ENCODE data around the gene EXO1.
"Not testable (repeated sequence)": the region's sequence is repeated elsewhere in the genome, so short reads cannot be mapped to it uniquely, and the experiment has no call there.

EXO1 gene

DNA sequence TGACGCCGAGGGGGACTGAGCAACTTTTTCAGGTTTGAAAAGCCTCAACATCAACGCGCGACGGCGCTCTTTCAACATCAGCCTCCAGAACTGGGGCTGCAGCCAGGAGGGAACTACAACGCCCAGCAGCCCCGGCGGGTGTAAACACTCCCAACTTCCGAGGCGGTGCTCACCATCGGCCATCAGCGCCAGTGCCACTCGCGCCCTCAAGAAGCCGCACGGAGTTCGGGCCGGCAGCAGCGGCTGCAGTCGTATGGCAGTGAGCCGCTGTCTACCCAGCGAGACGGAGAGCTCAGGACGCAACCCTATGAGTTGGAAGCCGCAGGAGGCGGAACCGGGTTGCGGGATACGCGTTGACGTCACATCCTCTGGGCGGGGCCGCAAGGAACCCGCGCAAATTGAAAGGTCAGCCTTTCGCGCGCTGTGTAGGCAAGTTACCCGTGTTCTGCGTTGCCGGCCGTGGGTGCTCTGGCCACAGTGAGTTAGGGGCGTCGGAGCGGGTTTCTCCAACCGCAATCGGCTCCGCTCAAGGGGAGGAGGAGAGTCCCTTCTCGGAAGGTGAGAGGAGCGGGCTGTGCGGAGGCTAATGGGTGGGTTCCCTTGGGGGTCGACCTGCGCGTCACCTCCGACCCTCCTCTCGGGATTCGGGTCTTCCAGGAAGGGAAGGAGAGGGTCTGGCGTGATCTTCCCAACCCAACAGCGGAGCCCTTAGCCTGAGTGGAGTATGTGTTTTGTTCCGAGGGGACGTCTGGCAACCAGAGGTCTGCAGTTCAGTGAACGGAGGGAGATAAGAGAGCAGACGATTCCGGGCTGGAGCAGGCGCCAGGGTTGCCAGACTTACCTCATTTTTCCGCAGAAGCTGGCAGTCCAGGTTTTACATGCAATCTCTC, at the start of gene EXO1:
TSS of gene EXO1 (plus strand) at position 409 of the 890 bp plus-strand sequence. CDS start 2,222 bp downstream, outside the sequence.
- DNase-seq: peak; percentile 97

GRCh38 chr1:241799416-241799815, 48.6 kb upstream of the EXO1 start:
- DNase-seq: no peak

GRCh38 chr1:241800640-241801039, 47.4 kb upstream of the EXO1 start:
- no peak for DNase-seq

- DNase-seq: no peak
Measured at GRCh38 chr1:241802863-241803262, 45.1 kb upstream of the EXO1 start.

DNA sequence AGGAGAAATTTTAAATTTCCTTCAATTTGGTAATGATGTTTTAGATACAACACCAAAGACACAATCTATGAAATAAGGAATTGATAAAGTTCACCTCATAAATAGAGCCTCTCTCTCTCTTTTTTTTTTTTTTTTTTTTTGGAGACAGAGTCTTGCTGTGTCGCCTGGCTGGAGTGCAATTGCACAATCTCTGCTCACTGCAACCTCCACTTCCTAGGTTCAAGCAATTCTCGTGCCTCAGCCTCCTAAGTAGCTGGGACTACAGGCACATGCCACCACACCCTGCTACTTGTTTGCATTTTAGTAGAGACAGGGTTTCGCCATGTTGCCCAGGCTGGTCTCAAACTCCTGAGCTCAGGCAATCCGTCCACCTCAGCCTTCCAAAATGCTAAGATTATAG, 43.3 kb upstream of the EXO1 start:
- not testable (repeated sequence) for DNase-seq

GRCh38 chr1:241808265-241808664, 39.7 kb upstream of the EXO1 start:
- no peak for DNase-seq

- DNase-seq: no peak
Measured at GRCh38 chr1:241810769-241811405, 37.1 kb upstream of the EXO1 start.

DNA sequence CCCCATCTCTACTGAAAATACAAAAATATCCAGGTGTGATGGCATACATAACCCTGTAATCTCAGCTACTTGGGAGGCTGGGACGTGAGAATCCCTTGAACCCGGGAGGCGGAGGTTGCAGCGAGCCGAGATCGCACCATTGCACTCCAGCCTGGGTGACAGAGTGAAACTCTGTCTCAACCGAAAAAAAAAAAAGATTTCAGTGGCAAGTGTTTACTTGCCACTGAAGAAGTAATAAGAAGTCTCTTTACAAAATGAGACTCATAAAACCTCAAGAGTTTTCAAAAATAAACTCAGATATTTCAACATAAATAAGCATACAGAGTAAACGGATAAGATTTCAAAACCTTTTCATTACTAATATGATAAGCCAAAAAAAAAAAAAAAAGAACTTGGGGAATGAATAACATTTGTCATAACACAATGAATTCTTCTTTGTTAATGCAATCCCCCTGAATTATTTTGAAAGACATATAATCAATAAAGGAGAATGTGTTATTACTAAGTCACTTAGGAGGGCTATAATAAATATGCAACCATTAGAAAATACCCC, 34.2 kb upstream of the EXO1 start:
- no peak for DNase-seq

- no peak for DNase-seq
Measured at GRCh38 chr1:241816008-241816407, 32.0 kb upstream of the EXO1 start.

GRCh38 chr1:241817331-241817792, 30.6 kb upstream of the EXO1 start:
- DNase-seq: no peak

DNA sequence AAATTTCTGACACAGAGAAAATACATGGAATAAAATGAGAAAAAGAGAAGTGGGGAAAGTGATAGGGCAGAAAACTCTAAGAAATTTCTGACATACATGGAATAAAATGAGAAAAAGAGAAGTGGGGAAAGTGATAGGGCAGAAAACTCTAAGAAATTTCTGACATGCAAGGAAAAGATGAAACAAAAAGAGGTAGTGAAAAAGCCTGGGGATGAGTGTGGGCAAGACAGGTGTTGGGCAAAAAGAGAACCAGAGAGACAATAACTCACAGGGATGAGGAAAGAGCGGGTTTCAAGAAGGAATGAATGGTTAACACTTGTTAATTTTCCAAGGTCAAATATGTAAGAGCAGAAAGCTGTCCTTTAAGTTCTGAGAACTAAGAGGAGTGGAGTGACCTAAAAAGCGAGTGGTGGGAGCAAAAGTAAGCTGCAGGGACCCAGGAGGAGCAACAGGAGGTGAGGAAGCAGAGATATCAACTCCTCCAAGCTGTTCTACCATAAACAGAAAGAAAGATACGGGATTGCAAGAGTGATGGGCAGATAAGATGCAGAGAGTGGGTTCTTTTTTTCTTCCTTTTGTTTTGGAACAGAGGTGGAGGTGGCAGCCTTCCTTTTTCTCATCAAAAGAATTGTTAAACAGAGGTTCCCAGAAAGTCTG, 29.9 kb upstream of the EXO1 start:
- DNase-seq: no peak

DNA sequence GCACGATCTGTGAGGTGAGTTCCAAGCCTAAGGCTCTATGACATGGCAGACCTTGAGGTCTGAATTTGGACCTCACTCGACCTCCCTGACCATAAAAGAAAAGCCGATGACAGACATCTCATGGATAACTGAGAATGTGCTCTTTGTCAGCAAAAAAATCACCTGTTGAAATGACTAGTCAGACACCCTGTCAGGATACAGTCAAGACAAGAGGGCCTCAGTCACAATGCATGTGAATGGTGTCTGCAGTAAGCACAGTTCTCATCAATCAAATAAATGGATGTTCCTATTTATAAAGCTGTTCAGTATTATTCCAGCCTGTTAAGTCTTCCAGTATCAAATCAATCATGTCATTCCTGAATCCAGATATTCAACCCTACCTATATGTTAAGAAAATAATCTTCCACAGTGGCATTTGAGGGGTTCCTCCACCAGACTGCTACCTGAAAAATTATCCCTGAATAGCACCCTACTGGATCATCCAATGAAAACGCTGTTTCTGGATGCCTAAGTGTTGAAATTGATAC, 28.6 kb upstream of the EXO1 start:
- DNase-seq: no peak

DNA sequence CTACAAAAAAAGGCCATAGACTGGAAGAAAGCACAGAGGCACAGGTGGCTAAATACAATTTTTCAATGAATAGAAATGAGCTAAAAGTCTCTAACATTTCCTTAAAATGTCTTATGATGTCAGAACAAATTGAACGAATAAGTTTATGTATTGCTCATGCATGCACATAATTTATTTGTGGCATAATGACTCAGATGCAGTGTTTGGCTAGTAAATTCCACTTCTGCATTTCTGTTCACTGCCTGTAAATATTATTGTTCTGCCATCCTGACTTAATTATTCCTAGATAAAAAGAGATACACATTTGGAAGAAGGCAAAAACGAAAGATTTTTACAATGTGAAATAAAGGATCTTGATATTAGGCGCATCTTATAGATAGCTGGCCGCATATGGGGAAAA, 26.6 kb upstream of the EXO1 start:
- DNase-seq: no peak

GRCh38 chr1:241822846-241823245, 25.2 kb upstream of the EXO1 start:
- DNase-seq: no peak

GRCh38 chr1:241823925-241824324, 24.1 kb upstream of the EXO1 start:
- no peak for DNase-seq

GRCh38 chr1:241825581-241825980, 22.4 kb upstream of the EXO1 start:
- no peak for DNase-seq

DNA sequence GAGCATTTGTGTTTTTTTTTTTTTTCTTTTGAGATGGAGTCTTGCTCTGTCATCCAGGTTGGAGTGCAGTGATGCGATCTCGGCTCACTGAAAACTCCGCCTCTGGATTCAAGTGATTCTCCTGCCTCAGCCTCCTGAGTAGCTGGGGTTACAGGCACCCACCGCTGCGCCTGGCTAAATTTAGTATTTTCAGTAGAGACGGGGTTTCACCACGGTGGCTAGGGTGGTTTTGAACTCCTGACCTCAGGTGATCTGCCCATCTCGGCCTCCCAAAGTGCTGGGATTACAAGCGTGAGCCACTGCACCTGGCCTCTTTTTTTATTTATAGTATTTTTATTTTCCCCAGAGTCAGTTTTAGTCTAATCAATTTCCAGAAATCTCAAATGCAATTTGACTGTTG, 21.4 kb upstream of the EXO1 start:
- not testable (repeated sequence) for DNase-seq

DNA sequence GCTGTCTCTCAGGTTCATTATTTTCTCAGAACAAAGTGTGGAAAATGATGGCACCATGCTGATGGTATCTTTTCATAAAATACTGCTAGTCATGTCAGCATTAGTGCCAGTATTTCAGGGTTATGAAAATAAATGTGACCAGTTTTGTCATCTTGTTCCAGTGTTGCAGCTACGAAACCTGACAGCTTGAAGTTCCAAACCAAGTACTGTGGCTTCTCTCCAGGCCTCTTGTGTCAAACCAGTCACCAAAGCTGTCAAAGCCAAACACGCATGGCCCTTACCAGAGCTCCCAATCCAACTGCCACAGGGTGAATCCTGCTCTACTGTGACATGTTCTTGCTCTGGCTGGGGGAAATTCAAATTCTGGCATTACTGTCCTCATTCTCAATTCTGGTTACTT, 20.7 kb upstream of the EXO1 start:
- DNase-seq: no peak

DNA sequence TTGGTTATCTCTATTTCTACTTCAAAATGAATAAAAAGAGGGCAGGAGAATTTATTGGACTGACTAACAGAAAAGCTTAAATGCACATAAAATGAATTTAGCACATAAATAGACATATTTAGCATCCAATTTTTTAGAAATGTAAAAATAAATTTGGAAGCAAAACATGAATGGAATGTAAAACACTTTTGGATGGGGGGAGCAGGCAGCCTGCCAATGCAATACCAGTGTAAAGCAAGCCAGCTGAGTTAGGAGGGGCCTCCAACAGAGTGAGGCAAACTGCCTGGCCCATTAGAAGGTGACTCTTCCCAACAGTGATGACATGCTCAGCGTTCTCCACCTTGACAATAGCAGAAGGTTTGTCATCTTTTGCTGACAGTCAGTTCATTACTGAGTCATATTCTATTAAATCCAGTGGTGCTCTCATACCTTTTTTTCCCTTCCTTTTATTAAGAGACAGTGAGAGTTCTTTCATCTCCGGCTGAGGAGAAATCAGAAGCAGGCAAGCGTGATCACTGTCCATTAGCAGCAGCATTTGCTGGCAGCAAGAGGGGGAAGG, 19.5 kb upstream of the EXO1 start:
- DNase-seq: peak; percentile 25

GRCh38 chr1:241829468-241829867, 18.5 kb upstream of the EXO1 start:
- DNase-seq: no peak

DNA sequence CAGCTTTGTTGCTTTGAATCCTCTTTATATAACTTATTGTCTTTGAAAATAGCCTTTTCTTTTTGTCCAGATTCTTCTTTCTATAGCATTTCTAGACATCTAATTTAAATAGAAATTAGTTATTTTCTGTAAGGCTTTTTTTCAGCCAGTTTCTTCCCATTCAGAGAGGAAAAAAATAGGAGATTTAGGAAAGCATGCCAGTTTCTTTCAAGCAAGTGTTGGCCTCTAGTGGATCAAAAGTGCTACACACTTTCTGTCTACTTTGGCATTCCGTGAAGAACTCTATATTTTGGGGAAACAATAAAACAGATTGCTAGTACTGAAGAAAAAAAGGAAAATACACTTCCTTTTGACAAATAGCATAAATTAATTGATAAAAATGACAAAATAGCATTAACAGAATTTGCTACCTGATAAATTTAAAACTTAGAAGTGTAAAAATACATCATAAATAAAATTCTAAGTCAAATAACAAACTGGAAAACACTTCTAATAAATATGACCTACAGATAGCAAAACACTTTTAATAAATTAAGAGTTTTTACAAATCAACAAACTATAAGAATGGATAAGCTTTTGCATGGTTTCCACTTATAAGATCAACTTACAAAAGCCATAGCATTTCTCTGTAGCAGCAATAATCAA, 13.1 kb upstream of the EXO1 start:
- peak; percentile 65 for DNase-seq

- no peak for DNase-seq
Measured at GRCh38 chr1:241836941-241837340, 11.1 kb upstream of the EXO1 start.
